ENCODE measurements around the gene LSM14A. TPM values are rescaled to one million over a fixed set of nuclear protein-coding genes. Genes with fewer than 3 reads are reported as not detected.

Gene LSM14A
- total and polyA plus RNA-seq, 9 of the 15 experiments (the other 6 are each of a cell fraction or from before 2014, with no cell fraction given) = 19.5 to 150 (median 95.1) TPM

DNA sequence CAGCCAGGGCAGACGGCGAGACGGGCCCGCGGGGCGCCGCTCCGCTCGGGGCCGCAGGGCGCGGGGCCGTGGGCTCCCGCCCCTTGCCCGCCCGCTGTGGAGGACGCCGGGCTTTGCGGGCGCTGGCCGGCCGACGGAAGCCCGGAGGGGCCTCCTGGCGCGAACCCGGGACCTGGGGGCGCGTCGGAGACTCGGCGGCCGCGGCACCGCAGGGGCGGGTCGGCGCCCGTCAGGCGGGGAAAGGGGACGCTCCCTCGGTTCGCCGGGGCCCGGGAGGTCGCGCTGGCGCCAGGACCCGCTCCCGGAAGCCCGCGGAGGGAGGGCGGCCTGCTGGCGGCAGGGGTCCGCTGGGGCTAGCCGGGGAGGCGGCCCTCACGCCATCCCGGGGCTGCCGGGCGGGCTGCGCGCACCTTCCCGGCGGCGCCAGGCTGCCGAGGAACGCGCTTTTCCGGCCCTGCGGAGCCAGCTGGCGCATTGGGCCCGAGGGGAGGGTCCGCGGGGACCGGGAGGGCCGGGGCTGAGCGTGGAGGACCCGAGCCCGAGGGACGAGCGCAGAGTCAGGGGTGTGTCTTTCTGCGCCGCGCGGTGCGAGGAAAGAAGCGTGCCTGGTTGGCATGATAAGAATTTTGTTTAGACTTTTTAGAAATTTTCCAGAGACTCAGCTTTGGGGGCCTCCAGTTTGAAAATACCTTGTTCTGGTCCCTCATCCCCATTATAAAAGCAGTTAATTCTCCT lies 82.6 kb downstream of the LSM14A start (continued):
- TF ChIP-seq, protein P1, sequence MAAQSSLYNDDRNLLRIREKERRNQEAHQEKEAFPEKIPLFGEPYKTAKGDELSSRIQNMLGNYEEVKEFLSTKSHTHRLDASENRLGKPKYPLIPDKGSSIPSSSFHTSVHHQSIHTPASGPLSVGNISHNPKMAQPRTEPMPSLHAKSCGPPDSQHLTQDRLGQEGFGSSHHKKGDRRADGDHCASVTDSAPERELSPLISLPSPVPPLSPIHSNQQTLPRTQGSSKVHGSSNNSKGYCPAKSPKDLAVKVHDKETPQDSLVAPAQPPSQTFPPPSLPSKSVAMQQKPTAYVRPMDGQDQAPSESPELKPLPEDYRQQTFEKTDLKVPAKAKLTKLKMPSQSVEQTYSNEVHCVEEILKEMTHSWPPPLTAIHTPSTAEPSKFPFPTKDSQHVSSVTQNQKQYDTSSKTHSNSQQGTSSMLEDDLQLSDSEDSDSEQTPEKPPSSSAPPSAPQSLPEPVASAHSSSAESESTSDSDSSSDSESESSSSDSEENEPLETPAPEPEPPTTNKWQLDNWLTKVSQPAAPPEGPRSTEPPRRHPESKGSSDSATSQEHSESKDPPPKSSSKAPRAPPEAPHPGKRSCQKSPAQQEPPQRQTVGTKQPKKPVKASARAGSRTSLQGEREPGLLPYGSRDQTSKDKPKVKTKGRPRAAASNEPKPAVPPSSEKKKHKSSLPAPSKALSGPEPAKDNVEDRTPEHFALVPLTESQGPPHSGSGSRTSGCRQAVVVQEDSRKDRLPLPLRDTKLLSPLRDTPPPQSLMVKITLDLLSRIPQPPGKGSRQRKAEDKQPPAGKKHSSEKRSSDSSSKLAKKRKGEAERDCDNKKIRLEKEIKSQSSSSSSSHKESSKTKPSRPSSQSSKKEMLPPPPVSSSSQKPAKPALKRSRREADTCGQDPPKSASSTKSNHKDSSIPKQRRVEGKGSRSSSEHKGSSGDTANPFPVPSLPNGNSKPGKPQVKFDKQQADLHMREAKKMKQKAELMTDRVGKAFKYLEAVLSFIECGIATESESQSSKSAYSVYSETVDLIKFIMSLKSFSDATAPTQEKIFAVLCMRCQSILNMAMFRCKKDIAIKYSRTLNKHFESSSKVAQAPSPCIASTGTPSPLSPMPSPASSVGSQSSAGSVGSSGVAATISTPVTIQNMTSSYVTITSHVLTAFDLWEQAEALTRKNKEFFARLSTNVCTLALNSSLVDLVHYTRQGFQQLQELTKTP (IDR thresholded peaks at IDR 0.05; ENCODE audit: low read depth in 1 of 2, partially characterized antibody in 2 of 2) = no peak
- TF ChIP-seq ZZZ3 (IDR thresholded peaks at IDR 0.05) (no peak), TAF7 (tag; IDR thresholded peaks at IDR 0.05) (no peak), ZFX (CRISPR knock-in tag; IDR thresholded peaks at IDR 0.05) (peak; percentile 43), COPS2 (conservative IDR thresholded peaks at IDR 0.05) (no peak), SUPT5H (IDR thresholded peaks at IDR 0.05) (no peak), ZNF324 (CRISPR knock-in tag; IDR thresholded peaks at IDR 0.05) (no peak), TAL1 (IDR thresholded peaks at IDR 0.05) (peak; percentile 18; the same call in 1 of the 2 replicates), TCF7L2 (IDR thresholded peaks at IDR 0.05; ENCODE audit: low read depth, low read length) (no peak), TEAD2 (tag; IDR thresholded peaks at IDR 0.05) (no peak), NCOA2 (IDR thresholded peaks at IDR 0.05; ENCODE audit: partially characterized antibody in 2 of 2) (no peak), ZNF584 (CRISPR knock-in tag; IDR thresholded peaks at IDR 0.05; ENCODE audit: low read depth) (no peak), TBL1XR1 (IDR thresholded peaks at IDR 0.05; ENCODE audit: low read length in 2 of 2) (no peak)
- TF ChIP-seq, protein P2, sequence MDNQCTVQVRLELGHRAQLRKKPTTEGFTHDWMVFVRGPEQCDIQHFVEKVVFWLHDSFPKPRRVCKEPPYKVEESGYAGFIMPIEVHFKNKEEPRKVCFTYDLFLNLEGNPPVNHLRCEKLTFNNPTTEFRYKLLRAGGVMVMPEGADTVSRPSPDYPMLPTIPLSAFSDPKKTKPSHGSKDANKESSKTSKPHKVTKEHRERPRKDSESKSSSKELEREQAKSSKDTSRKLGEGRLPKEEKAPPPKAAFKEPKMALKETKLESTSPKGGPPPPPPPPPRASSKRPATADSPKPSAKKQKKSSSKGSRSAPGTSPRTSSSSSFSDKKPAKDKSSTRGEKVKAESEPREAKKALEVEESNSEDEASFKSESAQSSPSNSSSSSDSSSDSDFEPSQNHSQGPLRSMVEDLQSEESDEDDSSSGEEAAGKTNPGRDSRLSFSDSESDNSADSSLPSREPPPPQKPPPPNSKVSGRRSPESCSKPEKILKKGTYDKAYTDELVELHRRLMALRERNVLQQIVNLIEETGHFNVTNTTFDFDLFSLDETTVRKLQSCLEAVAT (IDR thresholded peaks at IDR 0.05) = no peak
- TF ChIP-seq, protein P3, sequence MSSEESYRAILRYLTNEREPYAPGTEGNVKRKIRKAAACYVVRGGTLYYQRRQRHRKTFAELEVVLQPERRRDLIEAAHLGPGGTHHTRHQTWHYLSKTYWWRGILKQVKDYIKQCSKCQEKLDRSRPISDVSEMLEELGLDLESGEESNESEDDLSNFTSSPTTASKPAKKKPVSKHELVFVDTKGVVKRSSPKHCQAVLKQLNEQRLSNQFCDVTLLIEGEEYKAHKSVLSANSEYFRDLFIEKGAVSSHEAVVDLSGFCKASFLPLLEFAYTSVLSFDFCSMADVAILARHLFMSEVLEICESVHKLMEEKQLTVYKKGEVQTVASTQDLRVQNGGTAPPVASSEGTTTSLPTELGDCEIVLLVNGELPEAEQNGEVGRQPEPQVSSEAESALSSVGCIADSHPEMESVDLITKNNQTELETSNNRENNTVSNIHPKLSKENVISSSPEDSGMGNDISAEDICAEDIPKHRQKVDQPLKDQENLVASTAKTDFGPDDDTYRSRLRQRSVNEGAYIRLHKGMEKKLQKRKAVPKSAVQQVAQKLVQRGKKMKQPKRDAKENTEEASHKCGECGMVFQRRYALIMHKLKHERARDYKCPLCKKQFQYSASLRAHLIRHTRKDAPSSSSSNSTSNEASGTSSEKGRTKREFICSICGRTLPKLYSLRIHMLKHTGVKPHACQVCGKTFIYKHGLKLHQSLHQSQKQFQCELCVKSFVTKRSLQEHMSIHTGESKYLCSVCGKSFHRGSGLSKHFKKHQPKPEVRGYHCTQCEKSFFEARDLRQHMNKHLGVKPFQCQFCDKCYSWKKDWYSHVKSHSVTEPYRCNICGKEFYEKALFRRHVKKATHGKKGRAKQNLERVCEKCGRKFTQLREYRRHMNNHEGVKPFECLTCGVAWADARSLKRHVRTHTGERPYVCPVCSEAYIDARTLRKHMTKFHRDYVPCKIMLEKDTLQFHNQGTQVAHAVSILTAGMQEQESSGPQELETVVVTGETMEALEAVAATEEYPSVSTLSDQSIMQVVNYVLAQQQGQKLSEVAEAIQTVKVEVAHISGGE (CRISPR knock-in tag; IDR thresholded peaks at IDR 0.05) = peak in 1 of 3 experiments; percentile 46; a peak in 3 of 6 replicates
- TF ChIP-seq, protein P4, sequence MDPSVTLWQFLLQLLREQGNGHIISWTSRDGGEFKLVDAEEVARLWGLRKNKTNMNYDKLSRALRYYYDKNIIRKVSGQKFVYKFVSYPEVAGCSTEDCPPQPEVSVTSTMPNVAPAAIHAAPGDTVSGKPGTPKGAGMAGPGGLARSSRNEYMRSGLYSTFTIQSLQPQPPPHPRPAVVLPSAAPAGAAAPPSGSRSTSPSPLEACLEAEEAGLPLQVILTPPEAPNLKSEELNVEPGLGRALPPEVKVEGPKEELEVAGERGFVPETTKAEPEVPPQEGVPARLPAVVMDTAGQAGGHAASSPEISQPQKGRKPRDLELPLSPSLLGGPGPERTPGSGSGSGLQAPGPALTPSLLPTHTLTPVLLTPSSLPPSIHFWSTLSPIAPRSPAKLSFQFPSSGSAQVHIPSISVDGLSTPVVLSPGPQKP (CRISPR knock-in tag; IDR thresholded peaks at IDR 0.05) = no peak
- TF ChIP-seq, protein P5, sequence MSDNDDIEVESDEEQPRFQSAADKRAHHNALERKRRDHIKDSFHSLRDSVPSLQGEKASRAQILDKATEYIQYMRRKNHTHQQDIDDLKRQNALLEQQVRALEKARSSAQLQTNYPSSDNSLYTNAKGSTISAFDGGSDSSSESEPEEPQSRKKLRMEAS (CRISPR knock-in tag; IDR thresholded peaks at IDR 0.05) = 0 out of 2 replicates have a peak, but pooled peaks have one; percentile 48

All from K562 (cell line).